Sigmoid colon (tissue), 7 donors: ENCODE measurements around the gene CFAP44. TPM values are rescaled to one million over a fixed set of nuclear protein-coding genes. Genes with fewer than 3 reads are reported as not detected.
A peak's percentile ranks its signal among the peaks of the same experiment; 100 is the strongest.

ENCODE experiments used
- DNase-seq: peaks from one replicate; pipeline ENCODE4 v3.0.0-alpha.2; 2019
- H3K27ac ChIP-seq, 4 donors: fragments of 200-600 bp; sonication (generic); one replicate each; pipeline ENCODE4 v1.5.1; 2016 to 2019; ENCODE audit warnings: mild to moderate bottlenecking in 1 of 4
- H3K27me3 ChIP-seq, 3 donors: fragments of 200-600 bp; sonication (generic); one replicate each; pipeline ENCODE4 v1.5.1; 2019; ENCODE audit warnings: mild to moderate bottlenecking in 1 of 3
- H3K36me3 ChIP-seq, 4 donors: fragments of 200-600 bp; sonication (generic); one replicate each; pipeline ENCODE4 v1.5.1; 2016 to 2019
- H3K4me1 ChIP-seq, 4 donors: fragments of 200-600 bp; sonication (generic); one replicate each; pipeline ENCODE4 v1.5.1; 2017 to 2019
- H3K4me3 ChIP-seq, 4 donors: fragments of 200-600 bp; sonication (generic); one replicate each; pipeline ENCODE4 v1.5.1; 2017 to 2019; ENCODE audit warnings: mild to moderate bottlenecking in 2 of 4, moderate library complexity in 1 of 4
- H3K9me3 ChIP-seq, 4 donors: fragments of 200-600 bp in 3 of 4; sonication (generic) in 3 of 4; one replicate each; pipeline versions ENCODE4 v1.5.1 to v1.6.1; 2013 to 2019
- CTCF ChIP-seq, 4 experiments: fragments of 450-650 bp in 3 of 4; fragments of 200-600 bp in 1 of 4; IDR thresholded peaks; one replicate each; pipeline ENCODE4 v1.5.1; 2016 to 2019; ENCODE audit warnings: antibody characterized with exemption in 4 of 4, mild to moderate bottlenecking in 3 of 4, moderate library complexity in 2 of 4
- EP300 ChIP-seq, 4 donors: sonication (generic); formaldehyde crosslinking; IDR thresholded peaks; one replicate each; pipeline ENCODE4 v1.6.1; 2017; ENCODE audit warnings: antibody characterized with exemption in 4 of 4
- POLR2A ChIP-seq, 2 donors: fragments of 450-650 bp; IDR thresholded peaks; one replicate each; pipeline ENCODE4 v1.6.1; 2016; ENCODE audit warnings: antibody characterized with exemption in 2 of 2, mild to moderate bottlenecking in 2 of 2, moderate library complexity in 2 of 2
- POLR2AphosphoS5 ChIP-seq, 4 donors: sonication (generic); formaldehyde crosslinking; IDR thresholded peaks; one replicate each; pipeline ENCODE4 v1.6.1; 2017; ENCODE audit warnings: antibody characterized with exemption in 4 of 4
- whole genome bisulfite sequencing, 2 donors: extraction: QIAGEN DNeasy Blood & Tissue Kit; methylation state at CpG; one replicate each; pipeline ENCODE4 v1.1.7; 2013; 5-methylcytosine and 5-hydroxymethylcytosine counted together
- intact Hi-C: fragments of 100-400 bp; cut with DNase I; formaldehyde crosslinking; loops from one replicate; pipeline ENCODE4 v1.15.1; 2023
- polyA plus RNA-seq, 3 donors: library from polyadenylated mRNA; stranded (reverse); fragments of 200-250 nt; gene quantifications; one replicate each; pipeline ENCODE4 v1.2.3, GENCODE V29; 2013
- small RNA-seq, 3 donors: library from RNA; depleted of rRNA; stranded (forward); fragments of <200 nt; gene quantifications; one replicate each; pipeline ENCODE3, GENCODE V24; 2016
- total RNA-seq, 4 donors: library from RNA; depleted of rRNA; stranded (reverse); fragments of >200 nt; gene quantifications; one replicate each; pipeline ENCODE4 v1.1.0, GENCODE V29; 2016
- donor health status: healthy with polysubstance abuse.
- donor health status: Bipolar disorder and iron deficiency.
- donor health status: healthy.

CFAP44 gene
- total and polyA plus RNA-seq, 7 donors, result 2.5 to 9.7 (median 4.8) TPM

- TF ChIP-seq POLR2AphosphoS5 (IDR thresholded peaks at IDR 0.05) (peak in 1 of 4 donors; percentile 49), CTCF (IDR thresholded peaks at IDR 0.05) (no peak)
- intact Hi-C loops, result no loop called here
- no peak overlapping the region for H3K4me3 ChIP-seq
- H3K4me1 ChIP-seq, result peaks cover 0 to 6% (median 0%) of the 10 kb centered on the region in 4 donors
- peaks cover 0 to 13% (median 3%) of the 10 kb centered on the region in 4 donors for H3K36me3 ChIP-seq
- H3K27ac ChIP-seq, result peak overlapping the region in 1 of 4 donors; percentile 34
- DNase-seq, result no peak
- H3K27me3 ChIP-seq, result no peaks in the 10 kb centered on the region
- peaks cover 0 to 5% (median 0%) of the 10 kb centered on the region in 4 donors for H3K9me3 ChIP-seq
- WGBS, 2 donors, result 42 to 69% methylated on average over 4 of the region's 4 CpGs
Observed at GRCh38 chr3:113423699-113424098, 17.6 kb downstream of the CFAP44 start.

GRCh38 chr3:113421082-113421481, 20.2 kb downstream of the CFAP44 start:
- no peak overlapping the region for H3K27ac ChIP-seq
- TF ChIP-seq POLR2A (IDR thresholded peaks at IDR 0.05), result no peak
- no peak for TF ChIP-seq POLR2AphosphoS5 (IDR thresholded peaks at IDR 0.05)
- no peak for TF ChIP-seq EP300 (IDR thresholded peaks at IDR 0.05)
- peaks cover 0 to 10% (median 2%) of the 10 kb centered on the region in 4 donors for H3K36me3 ChIP-seq
- no peak for DNase-seq
- WGBS, 2 donors, result 74 to 97% methylated on average over 3 of the region's 3 CpGs
- H3K9me3 ChIP-seq, result peaks cover 0 to 3% (median 0%) of the 10 kb centered on the region in 4 donors
- no peak overlapping the region for H3K4me3 ChIP-seq
- H3K4me1 ChIP-seq, result peaks cover 0 to 6% (median 0%) of the 10 kb centered on the region in 4 donors
- no peaks in the 10 kb centered on the region for H3K27me3 ChIP-seq
- intact Hi-C loops, result no loop called here

GRCh38 chr3:113409676-113410075, 31.6 kb downstream of the CFAP44 start:
- WGBS, 2 donors, result 93 to 96% methylated on average over 5 of the region's 5 CpGs
- H3K36me3 ChIP-seq, result no peaks in the 10 kb centered on the region
- no peak for DNase-seq
- TF ChIP-seq POLR2A (IDR thresholded peaks at IDR 0.05), result no peak
- TF ChIP-seq CTCF (IDR thresholded peaks at IDR 0.05), result no peak
- no peak for TF ChIP-seq POLR2AphosphoS5 (IDR thresholded peaks at IDR 0.05)
- no peak for TF ChIP-seq EP300 (IDR thresholded peaks at IDR 0.05)
- intact Hi-C loops, result loop anchor here (10.0 kb wide), 1 partner anchor 775 kb away; no protein-coding TSS in a partner anchor
- H3K4me1 ChIP-seq, result peaks cover 0 to 15% (median 8%) of the 10 kb centered on the region in 4 donors
- H3K9me3 ChIP-seq, result peaks cover 0 to 5% (median 0%) of the 10 kb centered on the region in 4 donors
- no peaks in the 10 kb centered on the region for H3K27me3 ChIP-seq
- H3K27ac ChIP-seq, result no peak overlapping the region
- no peak overlapping the region for H3K4me3 ChIP-seq

DNA sequence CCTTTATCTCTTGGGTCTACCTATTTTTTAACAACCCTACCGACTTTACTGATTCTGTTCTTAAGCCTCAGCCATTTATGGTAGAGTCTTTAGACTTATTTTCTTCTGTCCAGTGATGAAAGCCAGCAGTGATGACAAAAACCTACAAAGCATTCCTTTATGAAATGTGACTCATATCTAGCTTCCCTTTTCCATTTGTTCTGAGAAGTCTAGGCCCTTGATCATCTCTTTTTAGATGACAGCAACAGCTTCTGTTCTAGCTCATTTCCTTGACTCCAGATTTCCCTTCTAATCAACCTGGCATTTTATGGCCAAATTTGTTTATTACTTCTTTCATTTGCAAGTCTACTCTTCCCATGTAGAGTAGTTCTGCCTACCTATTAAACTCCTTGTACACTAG, 36.1 kb downstream of the CFAP44 start:
- H3K9me3 ChIP-seq, result no peaks in the 10 kb centered on the region
- H3K27ac ChIP-seq, result peak overlapping the region in 2 of 4 donors; percentile 30 to 33
- H3K27me3 ChIP-seq, result no peaks in the 10 kb centered on the region
- no peak overlapping the region for H3K4me3 ChIP-seq
- no peak for TF ChIP-seq POLR2A (IDR thresholded peaks at IDR 0.05)
- TF ChIP-seq EP300 (IDR thresholded peaks at IDR 0.05), result peak in 3 of 4 donors; percentile 54 to 81 (median 71)
- TF ChIP-seq POLR2AphosphoS5 (IDR thresholded peaks at IDR 0.05), result peak; percentile 85 to 97 (median 93)
- peaks cover 0 to 19% (median 13%) of the 10 kb centered on the region in 4 donors for H3K4me1 ChIP-seq
- intact Hi-C loops, result loop anchor here (10.0 kb wide), 1 partner anchor 770 kb away; no protein-coding TSS in a partner anchor
- DNase-seq, result no peak
- H3K36me3 ChIP-seq, result no peaks in the 10 kb centered on the region
- 67 to 79% methylated on average over 1 of the region's 1 CpG for WGBS, 2 donors

DNA sequence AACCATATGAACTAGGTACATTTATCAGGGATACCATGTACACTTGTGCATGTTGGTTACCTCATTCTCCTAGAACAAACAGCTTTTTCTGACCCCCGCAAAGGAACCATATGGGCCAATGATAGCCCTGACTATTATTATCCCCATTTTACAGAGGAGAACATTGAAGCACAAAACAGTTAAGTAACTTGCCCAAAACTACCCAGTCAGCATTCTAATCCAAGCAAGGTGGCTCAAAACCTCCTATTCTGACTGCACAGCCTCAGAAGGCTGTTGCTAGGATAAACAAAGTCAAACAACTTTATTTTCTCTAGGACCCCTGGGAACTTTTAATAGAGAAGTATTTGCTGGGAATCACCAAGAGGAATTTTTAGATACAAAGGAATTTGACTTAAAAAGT, 36.7 kb downstream of the CFAP44 start:
- H3K4me3 ChIP-seq, result no peak overlapping the region
- TF ChIP-seq CTCF (IDR thresholded peaks at IDR 0.05), result no peak
- TF ChIP-seq POLR2A (IDR thresholded peaks at IDR 0.05), result no peak
- TF ChIP-seq POLR2AphosphoS5 (IDR thresholded peaks at IDR 0.05), result no peak
- no peak for TF ChIP-seq EP300 (IDR thresholded peaks at IDR 0.05)
- H3K4me1 ChIP-seq, result peaks cover 0 to 20% (median 14%) of the 10 kb centered on the region in 4 donors
- H3K36me3 ChIP-seq, result no peaks in the 10 kb centered on the region
- DNase-seq, result no peak
- no peaks in the 10 kb centered on the region for H3K27me3 ChIP-seq
- peak overlapping the region in 2 of 4 donors; percentile 30 to 33 for H3K27ac ChIP-seq
- no peaks in the 10 kb centered on the region for H3K9me3 ChIP-seq
- intact Hi-C loops, result loop anchor here (10.0 kb wide), 1 partner anchor 770 kb away; no protein-coding TSS in a partner anchor
- WGBS, 2 donors, result 96 to 98% methylated on average over 1 of the region's 1 CpG

Small RNAs within 50 kb of the gene (small RNA-seq; reads per million reads assigned to genes)
- 0 reads per million in 3 donors for gene MIR8076

Other genes starting within 250 kb of the CFAP44 start
- 100 to 1,000 TPM in 2 of 4 donors, 10 to 100 TPM in 2; 80.3 to 122 (median 103) TPM for gene BOC, start 229.9 kb downstream of the CFAP44 start, total RNA-seq
- 10 to 100 TPM in 1 of 3 donors, 1 to 10 TPM in 2; 1.6 to 10.6 (median 4.2) TPM for gene BOC, start 229.9 kb downstream of the CFAP44 start, polyA plus RNA-seq
- 10 to 100 TPM in 3 of 4 donors, 1 to 10 TPM in 1; 10.0 to 43.2 (median 15.1) TPM for gene SPICE1, start 73.7 kb upstream of the CFAP44 start, total RNA-seq
- gene SPICE1, start 73.7 kb upstream of the CFAP44 start, polyA plus RNA-seq, result 1 to 10 TPM; 5.3 to 6.0 (median 6.0) TPM
- gene SIDT1, start 91.1 kb upstream of the CFAP44 start, total RNA-seq, result 1 to 10 TPM in 2 of 4 donors, under 1 TPM in 2; 0.49 to 1.9 (median 0.94) TPM
- gene SIDT1, start 91.1 kb upstream of the CFAP44 start, polyA plus RNA-seq, result 10 to 100 TPM in 1 of 3 donors, 1 to 10 TPM in 2; 1.4 to 16.7 (median 6.0) TPM